DMS 273 treated with DMSO at 0.1 percent for 48 hours (cell line): Measurements from ENCODE around the gene GPR78.

Source experiments
- DNase-seq: peaks from one replicate; lab custom pipeline; 2025; lab: John Stamatoyannopoulos, UW

GPR78 gene

DNA sequence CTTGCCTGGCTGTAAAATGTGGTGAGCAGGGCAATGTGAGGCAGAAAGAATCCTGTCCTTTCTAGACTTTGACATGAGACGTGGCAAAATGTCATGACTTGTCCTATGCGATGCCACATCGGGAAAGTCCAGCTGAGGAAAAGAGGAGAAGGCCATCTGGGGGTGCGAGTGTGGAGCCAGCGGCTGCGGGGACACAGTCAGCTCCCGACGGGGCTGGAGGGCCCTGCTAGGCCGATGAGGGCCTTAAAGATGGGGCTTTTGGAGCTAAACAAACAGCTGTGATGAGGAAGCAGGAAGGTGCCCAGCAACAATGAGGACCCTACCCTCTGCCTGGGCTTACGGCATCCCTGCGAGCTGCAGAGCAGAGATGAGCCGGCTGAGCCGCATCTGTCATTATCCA lies 20.1 kb downstream of the GPR78 start:
- DNase-seq = no peak

DNA sequence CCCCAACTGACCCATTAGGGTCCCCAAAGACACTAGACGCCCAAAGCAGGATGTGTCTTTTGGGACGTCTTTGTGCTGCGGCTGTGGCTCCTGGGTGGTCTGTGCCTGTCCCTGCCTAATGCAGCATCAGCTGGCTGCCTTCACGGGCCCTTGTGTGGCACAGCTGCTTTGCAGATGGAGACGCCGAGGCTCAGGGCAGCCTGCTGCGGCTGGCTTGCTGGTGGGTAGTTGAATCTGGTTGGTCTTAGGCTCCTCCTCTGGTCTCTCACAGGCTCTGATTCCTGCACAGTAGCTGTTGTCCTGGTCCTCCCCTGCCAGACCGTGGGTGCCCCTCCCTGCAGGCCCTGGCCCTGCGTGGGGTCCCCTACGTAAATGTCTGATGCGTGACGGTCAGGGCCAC lies 20.5 kb downstream of the GPR78 start:
- no peak for DNase-seq

DNA sequence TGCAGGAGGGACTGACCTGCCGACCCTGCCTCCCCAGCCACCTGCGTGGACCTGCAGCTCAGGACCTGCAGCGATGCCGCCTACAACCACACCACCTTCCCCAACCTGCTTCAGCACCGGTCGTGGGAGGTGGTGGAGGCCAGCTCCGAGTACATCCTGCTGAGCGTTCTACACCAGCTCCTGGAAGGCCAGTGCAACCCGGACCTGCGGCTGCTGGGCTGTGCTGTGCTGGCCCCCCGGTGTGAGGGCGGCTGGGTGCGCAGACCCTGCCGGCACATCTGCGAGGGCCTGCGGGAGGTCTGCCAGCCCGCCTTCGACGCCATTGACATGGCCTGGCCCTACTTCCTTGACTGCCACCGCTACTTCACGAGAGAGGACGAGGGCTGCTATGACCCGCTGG lies 20.9 kb downstream of the GPR78 start:
- DNase-seq = no peak

DNA sequence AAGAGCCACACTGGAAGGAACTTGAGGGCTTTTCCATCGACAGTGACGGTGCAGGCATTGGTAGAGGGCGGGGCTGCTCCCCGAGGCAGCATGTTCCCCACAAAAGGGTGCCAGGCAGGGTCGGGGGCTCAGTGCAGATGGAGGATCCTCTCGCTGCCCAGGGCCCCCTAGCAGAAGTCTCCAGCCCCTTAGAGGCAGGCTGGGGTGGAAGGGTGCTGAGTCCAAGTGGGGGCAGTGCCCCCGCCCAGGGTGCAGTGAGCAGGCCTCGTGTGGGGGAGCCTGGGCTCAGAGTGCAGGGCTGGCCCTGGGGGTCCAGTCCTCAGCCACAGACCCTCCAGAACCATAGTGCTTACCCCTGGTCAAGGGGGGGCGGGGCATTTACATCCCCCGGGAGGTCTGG lies 21.4 kb downstream of the GPR78 start:
- DNase-seq = no peak

DNA sequence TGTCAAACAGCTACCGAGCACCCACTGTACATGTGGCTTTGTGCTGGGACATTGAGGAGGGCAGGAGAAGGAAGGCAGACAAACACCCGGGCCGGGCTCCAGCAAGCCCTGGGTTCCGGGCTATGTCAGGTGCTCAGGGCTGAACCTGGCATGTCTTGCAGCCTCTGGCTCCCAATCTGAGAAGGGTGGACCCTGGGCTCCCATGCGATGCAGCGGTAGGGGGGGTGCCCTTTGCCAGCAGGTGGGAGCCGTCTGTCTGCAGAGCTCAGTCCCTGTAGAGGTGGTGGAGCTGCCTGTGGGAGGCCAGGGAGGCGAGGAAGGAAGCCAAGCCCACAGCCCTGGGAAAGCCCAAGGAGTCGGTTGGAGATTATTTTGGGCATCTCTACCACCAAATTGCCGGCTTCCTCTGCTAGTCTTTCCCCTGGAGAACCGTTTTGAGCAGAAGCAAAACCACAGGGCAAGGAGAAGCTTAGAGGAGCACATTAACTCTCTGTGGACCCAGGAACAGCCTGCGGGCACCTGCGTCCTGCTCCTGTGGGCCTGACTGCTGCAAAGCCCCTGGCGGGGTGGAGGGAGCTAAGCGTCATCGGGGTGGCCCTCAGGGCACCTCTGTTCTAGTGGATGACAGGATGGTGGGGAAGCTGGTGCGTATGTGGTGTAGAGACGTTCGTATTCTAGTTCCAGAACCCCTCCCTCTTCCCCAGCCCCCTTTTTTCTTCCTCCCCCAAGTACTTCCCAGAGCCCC lies 22.7 kb downstream of the GPR78 start:
- DNase-seq = no peak

DNA sequence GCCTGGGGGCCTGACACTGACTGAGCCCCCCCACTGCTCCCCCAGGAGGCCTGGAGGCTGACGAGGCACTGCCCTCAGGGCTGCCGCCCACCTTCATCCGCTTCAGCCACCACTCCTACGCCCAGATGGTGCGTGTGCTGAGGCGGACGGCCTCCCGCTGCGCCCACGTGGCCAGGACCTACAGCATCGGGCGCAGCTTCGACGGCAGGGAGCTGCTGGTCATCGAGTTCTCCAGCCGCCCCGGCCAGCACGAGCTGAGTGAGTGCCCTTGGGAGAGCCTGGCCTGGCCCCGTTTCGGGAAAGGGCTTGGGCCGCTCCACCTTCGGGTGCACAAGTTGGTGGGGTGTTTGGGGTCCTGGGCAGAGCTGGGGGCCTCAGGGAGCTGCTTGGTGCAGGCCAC lies 23.7 kb downstream of the GPR78 start:
- no peak for DNase-seq

DNA sequence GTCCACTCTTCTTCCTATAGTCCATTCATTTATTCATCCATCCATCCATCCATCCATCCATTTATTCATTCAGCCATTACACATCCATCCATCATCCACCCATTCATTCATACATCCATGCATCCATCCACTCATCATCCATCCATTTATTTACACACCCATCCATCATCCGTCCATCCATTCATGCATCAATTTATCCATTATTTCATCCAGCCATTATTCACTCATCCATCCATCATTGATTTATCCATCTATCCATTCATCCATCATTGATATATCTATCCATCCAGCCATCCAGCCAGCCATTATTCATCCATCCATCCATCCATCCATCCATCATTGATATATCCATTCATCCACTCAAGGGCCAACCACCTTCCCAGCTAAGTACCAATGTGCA lies 25.1 kb downstream of the GPR78 start:
- DNase-seq = no peak

DNA sequence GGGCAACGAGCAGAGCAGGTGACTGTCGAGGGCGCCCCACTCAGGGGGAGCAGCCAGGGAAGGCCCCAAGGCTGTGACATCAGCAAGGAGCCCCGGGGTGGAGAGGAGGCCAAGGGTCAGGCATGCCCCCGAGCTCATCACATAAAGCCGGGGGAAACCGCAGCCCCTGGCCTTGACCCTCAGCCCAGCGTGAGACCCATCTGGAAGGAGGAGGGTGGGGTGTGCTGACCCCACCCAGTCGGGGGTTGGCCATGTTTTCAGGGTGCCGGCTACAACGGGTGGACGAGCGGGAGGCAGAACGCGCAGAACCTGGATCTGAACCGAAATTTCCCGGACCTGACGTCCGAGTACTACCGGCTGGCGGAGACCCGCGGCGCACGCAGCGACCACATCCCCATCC lies 26.3 kb downstream of the GPR78 start:
- no peak for DNase-seq

DNA sequence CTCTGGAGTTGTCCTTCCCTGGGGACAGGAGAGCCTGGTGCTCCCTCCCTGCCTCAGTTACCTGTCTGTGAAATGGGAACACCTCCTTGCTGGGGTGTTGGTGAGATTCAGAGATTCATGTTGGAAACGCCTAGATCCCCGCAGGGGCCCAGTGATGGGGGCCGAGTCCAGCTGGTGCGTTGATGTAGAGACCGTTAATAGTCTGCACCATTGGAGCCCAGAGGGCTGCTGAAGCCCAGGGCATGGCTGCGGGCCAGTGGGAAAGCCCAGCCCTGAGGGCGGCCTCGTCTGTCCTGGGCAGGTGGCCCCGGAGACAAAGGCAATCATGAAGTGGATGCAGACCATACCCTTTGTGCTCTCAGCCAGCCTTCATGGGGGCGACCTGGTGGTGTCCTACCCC lies 26.8 kb downstream of the GPR78 start:
- no peak for DNase-seq

DNA sequence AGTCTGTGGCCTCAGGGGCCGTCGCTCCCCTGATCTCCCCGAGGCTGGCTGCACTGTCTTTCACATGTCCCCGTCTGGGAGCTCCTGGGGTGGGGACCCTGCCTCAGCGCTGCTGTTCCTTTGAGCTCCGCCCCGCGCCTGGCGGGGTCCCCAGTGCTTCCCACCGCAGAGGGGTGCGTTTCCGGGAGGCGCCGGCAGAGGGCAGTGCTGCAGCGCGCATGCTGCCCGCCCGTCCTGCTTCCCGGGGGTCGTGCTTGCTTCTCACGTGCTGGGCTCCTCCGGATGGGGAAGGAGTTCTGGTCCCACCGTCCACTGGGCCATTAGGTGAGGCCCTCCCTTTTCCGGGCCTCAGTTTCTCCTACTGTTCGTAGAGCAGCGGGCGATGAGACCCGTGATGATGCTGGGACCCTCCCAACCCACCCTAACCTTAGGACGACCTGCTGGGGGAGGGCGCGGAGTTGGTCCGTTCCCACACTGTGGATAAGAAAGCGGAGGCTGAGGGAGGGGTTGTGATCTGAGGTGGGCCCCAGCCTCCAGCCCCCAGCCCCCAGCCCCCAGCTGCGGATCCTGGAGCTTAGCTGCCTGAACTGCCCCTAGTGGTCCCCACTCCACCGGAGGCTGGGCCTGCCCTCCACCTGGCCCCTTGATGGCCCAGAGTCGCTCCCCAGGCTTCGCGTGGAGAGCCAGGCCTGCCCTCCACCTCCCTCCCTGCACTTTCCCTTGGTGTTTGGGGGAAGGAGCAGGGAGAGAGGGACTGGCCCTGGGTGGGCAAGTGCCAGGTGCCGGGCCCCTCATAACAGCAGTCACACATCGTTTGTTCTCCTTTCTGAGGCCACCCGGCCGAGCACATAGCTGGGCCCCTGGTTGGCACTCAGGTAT lies 27.6 kb downstream of the GPR78 start:
- no peak for DNase-seq

DNA sequence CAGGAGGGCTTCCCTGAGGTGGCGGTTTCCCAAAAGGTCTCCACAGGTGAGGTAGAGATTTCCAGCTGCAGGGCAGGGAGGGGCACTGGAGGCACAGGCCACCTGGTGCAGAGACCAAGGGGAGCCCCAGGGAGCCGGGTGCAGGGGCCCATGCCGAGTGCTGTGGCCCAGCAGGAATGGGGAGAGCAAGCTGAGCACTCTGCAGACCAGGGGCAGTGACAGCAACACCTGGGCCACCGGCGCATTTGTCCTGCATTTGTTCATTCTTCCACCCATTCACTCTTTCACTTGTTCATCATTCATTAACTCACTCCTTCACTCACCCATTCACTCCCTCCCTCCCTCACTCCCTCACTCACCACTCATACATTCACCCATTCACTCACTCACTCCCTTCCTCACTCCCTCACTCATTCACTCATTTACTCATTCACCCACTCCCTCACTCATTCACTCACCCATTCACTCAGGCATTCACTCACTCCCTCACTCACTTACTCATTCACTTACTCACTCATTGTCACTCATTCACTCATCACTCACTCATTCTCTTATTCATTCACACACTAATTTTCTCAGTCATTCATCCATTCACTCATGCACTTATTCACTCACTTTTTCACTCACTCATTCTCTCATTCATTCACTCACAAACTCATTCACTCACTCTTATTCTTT lies 28.7 kb downstream of the GPR78 start:
- no peak for DNase-seq

DNA sequence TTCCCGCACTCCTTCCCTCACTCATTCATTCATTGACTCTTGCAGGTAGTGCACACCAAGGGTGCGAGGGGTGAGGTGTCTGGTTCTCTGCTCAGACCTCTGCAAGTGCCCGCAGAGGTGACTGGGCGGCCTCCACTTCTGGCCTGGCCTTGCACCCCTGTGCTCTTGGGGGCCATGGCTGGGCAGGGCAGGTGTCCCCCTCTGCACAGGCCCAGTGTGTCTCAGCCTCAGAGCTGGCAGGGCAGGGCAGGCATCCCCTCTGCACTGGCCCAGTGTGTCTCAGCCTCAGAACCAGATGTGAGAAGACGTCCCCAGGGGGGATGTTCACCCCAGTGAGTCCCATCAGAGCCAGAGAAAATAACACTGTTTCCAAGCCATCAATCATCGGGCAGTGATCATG lies 29.2 kb downstream of the GPR78 start:
- DNase-seq = no peak

DNA sequence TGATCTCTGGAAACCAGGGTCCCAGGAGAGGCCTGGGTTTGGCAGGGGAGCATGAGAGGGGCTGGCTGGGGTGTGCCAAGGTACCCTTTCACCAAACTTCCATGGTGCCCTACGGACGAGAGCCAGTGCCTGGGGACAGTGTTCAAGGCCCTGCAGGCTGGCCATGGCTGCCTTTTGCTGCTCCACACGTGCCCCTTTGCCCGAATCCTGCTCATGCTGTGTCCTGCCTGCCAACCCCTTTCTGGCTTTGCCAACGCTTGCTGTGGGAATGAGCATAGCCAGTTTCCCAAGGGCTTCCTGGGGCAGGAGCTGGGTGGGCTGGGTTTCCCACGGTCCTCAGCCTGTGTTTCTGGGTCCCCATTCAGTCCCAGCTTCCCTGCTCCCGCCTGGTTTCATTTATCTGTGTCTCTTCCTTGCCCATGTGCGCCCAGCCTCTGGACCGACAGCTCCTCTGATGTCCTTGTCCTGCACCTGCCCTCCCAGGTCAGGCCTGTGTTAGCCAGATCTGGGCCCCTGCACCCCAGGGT lies 29.7 kb downstream of the GPR78 start:
- no peak for DNase-seq

DNA sequence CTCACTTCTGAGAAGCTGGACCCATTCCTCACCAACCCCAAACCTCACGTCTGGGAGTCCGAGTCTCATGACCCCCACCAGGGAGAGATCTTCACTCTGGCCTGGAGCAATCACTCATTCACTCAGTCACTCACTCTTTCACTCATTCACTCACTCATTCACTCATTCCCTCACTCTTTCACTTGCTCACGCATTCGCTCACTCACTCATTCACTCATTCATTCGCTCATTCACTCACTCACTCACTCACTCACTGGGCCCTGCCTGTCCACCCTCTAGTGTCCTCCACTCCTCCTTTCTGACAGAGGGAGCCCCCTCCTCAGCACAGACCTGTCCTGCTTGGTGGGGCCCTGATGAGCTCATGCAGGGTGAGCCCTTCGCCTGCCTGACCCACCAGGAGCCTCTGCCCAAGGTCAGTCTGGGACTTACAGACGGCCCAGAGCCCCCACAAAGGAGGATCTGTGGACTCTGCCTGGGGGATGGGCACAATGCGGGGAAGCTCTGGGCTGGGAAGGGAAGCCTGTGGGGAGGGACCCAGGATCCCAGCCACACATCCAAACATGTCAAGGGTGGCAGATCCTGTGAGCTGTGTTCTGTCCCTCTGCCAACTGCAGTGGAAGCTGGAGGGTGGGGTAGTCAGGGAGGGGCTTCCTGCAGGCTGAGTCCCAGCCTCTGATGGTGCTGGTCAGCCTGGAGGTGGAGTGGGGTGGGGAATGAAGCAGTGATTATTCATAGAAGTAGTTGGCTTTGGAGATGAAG lies 30.8 kb downstream of the GPR78 start:
- DNase-seq = no peak

DNA sequence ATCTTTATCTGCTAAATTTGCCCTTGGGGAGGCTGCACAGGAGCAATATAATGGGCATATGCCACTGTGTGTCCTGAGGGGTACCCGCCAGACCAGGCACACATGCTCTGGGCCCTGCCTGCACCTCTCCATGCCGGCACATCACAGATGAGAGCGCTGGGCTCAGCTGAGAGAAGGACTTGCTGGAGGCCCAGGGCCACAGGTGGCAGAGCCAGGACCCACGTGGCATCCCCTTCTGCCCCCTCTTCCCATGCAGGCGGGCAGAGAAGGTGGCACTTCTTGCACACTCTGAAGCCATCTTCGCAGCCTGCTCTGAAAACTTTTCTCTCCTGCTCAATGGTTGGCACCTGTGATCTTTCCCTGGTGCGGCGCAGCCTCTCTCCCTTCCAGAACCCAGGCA lies 32.5 kb downstream of the GPR78 start:
- DNase-seq = no peak

DNA sequence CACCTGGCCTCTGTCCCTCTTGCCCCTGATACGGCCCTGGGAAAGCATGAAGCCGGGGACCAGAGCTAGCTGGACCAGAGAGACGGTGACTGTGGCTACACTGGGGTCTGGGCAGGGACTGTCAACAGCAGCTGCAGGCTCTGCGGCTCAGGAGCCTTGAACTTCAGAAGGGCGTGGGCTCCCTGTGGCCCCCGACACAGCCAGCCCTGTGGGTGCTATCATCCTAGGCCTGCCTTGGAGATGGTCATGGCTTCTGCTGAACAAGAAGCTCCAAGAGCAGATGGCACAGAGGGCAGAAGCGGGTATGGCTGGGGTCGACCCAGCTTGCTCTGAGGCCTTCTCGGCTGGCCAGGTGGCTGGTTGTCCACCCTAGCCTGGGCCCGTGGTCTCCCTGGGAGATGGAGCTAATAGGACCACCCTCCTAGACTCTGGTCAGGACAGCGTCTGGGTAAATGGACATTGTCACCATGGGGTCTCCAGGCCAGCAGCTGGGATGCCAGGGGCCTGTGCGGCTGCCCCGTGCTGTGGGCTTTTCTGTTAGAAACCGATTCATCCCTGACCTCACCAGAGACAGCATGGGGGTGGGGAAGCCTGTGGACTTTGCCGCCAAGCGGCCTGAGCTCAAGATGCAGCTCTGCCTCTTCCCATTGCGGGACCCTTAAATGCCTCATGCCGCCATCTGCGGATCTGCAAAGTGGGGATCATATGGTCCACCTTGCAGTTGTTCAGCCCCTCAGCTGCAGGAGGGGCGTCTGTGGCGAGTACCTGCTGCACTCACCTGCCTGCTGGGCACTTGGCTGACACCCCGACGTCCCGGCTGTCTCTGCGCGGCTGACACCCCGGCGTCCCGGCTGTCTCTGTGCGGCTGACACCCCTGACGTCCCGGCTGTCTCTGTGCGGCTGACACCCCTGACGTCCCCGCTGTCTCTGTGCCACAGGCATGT lies 33.5 kb downstream of the GPR78 start:
- no peak for DNase-seq

DNA sequence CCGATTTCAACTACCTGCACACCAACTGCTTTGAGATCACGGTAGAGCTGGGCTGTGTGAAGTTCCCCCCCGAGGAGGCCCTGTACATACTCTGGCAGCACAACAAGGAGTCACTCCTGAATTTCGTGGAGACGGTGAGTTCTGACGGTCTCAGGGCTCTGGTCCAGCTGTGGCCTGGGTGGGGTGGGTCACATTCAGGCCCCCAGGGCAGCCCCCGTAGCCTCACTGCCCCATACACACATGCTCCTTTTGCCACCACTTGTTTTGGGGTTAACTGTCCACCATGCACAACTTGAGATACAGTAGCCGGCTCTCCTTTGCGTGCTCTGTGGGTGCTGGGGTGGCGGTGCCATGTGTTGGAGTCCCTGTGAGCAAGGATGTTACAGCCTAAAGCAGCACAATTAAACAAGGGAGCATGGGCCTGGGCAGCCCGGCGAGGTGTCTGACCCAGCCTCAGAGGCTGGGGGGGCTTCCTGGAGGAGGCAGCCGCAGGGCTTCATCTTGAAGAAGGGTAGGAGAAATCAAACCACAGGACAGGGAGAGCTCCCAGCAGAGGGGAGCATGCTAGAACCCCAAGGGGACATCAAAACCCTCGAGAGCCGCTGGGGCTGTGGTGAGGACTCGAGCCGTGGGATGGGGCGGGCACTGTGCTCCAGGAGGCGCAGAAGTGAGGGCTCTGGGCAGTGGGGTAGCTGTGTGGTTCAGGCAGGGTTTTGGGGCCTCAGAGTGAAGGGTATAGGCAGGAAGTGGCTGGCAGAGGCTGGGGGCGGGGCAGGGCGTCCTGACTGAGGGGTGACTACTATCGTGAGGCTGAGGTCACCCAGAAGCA lies 34.4 kb downstream of the GPR78 start:
- no peak for DNase-seq

DNA sequence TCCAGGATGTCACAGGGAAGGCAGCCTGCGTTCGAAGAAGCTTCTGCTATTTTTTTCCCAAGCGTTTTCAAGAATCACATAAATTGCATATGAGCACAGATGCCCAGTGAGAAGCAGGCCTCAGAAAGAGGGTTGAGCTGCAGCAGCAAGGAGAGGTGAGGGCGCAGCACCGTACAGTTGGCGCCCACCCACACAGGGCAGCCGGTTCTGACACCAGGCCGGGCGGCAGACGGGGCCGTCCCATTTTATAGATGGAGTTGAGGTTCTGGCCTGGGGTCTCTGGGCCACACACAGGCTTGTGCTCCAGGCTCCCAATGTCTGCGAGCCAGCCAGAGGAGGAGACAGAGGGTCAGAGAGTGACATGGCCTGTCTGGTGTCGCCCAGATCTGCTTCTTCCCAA lies 35.2 kb downstream of the GPR78 start:
- no peak for DNase-seq

DNA sequence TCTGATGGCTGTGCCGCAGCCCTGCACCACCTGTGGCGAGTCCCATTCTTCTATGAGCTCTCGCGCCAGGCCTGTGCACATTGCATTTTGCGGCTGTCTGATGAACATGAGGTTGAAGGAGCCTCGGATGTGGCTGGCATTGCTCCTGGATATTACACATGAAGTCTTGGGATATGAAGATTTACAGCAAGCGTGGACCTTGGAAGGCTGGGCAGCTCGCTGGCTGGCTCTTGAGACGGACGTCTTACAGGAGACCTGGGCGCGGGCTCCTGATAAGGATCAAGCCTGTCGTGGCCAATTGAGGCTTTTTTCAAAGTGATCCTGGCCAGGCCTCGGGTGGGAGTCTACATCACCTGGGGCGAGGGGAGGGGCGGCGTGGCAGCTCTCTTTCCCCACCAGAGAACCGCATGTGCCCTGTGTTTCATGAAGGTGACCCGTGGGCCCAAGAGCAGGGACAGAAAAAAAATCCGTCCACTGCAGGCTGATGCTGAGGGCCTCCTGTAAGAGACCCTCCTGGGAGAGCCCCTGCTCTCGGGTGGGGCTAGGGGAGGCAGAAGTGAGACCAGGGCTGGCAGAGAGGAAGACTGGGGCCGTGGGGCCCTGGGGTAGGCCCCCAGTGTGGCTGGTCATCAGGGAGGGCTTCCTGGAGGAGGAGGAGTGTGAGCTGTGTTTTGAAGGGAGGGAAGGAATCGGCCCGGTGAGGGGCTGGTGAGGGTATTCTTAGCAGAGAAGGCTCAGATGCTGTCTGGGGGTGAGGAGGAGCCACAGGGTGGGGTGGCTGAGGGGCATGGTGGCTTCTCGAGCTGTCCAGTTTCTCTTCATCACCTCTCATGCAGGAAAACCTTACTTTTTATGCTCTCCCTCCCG lies 36.0 kb downstream of the GPR78 start:
- no peak for DNase-seq
